ENCODE results near the gene CLRN2.

The CLRN2 gene

GRCh38 chr4:17511950-17512795 lies 2.8 kb upstream of the CLRN2 start, which contains the start of gene QDPR (continued):
- TF ChIP-seq ZXDB (tag by site-specific recombination; IDR thresholded peaks at IDR 0.05): peak; percentile 37; the same call in 1 of the 2 replicates

- Histone ChIP-seq H3K27ac (ENCODE audit: extremely low read depth, low read depth, low read length) (no peak overlapping the region), H3K9me3 (ENCODE audit: control insufficient read depth, insufficient read depth, low read depth, low read length) (no peaks in the 10 kb centered on the region), H3K4me1 (ENCODE audit: control insufficient read depth, insufficient read depth, low read length) (no peaks in the 10 kb centered on the region), H3K36me3 (ENCODE audit: control insufficient read depth in 2 of 2, insufficient read depth in 1 of 2, low read length in 2 of 2) (peaks cover 0 to 7% of the 10 kb centered on the region in 2 experiments; a peak in 1 of 3 replicates), H3K4me3 (ENCODE audit: low read depth, low read length) (no peak overlapping the region)
- TF ChIP-seq ZNF26 (tag by site-specific recombination; IDR thresholded peaks at IDR 0.05): no peak
- no peak for TF ChIP-seq EGR2 (tag by site-specific recombination; IDR thresholded peaks at IDR 0.05; ENCODE audit: low read depth)
- no peak for TF ChIP-seq BCL6B (tag by site-specific recombination; IDR thresholded peaks at IDR 0.05)
- no peak for TF ChIP-seq ZNF510 (tag by site-specific recombination; IDR thresholded peaks at IDR 0.05; ENCODE audit: insufficient replicate concordance)
- no peak for TF ChIP-seq ZNF274 (IDR thresholded peaks at IDR 0.05; ENCODE audit: low read length)
- TF ChIP-seq ZNF274 (tag by site-specific recombination; IDR thresholded peaks at IDR 0.05; ENCODE audit: borderline replicate concordance): no peak
- no peak for TF ChIP-seq ZBTB44 (tag by site-specific recombination; IDR thresholded peaks at IDR 0.05)
- no peak for TF ChIP-seq ZNF391 (tag by site-specific recombination; IDR thresholded peaks at IDR 0.05; ENCODE audit: borderline replicate concordance, low read depth)
- no peak for TF ChIP-seq ZNF473 (tag by site-specific recombination; IDR thresholded peaks at IDR 0.05)
- CTCF ChIA-PET: interaction anchor here (0.6 to 1.3 kb wide), 2 partner anchors 36 to 616 kb away, joined by 3 to 4 read pairs; no protein-coding TSS in a partner anchor
- POLR2A ChIA-PET: no interaction called here
These were observed 1.8 kb upstream of the CLRN2 start for GRCh38 chr4:17512973-17513665.

- POLR2A ChIA-PET: no interaction called here
- CTCF ChIA-PET: interaction anchor here (1.8 kb wide), 1 partner anchor 33 kb away, joined by 9 read pairs; no protein-coding TSS in a partner anchor
- no peak for TF ChIP-seq ZEB2 (tag by site-specific recombination; IDR thresholded peaks at IDR 0.05)
- TF ChIP-seq SCRT1 (tag by site-specific recombination; IDR thresholded peaks at IDR 0.05; ENCODE audit: borderline replicate concordance): no peak
- no peak for TF ChIP-seq MYNN (tag by site-specific recombination; IDR thresholded peaks at IDR 0.05; ENCODE audit: borderline replicate concordance)
- TF ChIP-seq ZNF211 (tag by site-specific recombination; IDR thresholded peaks at IDR 0.05; ENCODE audit: low read depth): no peak
- no peak for TF ChIP-seq ZNF654 (tag by site-specific recombination; IDR thresholded peaks at IDR 0.05; ENCODE audit: low read depth)
- no peak for TF ChIP-seq ZBTB44 (tag by site-specific recombination; IDR thresholded peaks at IDR 0.05)
- TF ChIP-seq SALL2 (tag by site-specific recombination; IDR thresholded peaks at IDR 0.05; ENCODE audit: borderline replicate concordance): no peak
- TF ChIP-seq ZNF768 (tag by site-specific recombination; IDR thresholded peaks at IDR 0.05): no peak
- no peak for TF ChIP-seq ZBTB10 (tag by site-specific recombination; IDR thresholded peaks at IDR 0.05)
- no peak for TF ChIP-seq ZNF239 (tag by site-specific recombination; IDR thresholded peaks at IDR 0.05)
These were observed 761 bp downstream of the CLRN2 start for GRCh38 chr4:17515445-17516407.

More at GRCh38 chr4:17515445-17516407, 761 bp downstream of the CLRN2 start:
- Histone ChIP-seq H3K4me3 (ENCODE audit: low read depth, low read length) (no peak overlapping the region), H3K27ac (ENCODE audit: extremely low read depth, low read depth, low read length) (no peak overlapping the region), H3K4me1 (ENCODE audit: control insufficient read depth, insufficient read depth, low read length) (no peaks in the 10 kb centered on the region), H3K36me3 (ENCODE audit: control insufficient read depth in 2 of 2, insufficient read depth in 1 of 2, low read length in 2 of 2) (no peaks in the 10 kb centered on the region), H3K9me3 (ENCODE audit: control insufficient read depth, insufficient read depth, low read depth, low read length) (no peaks in the 10 kb centered on the region)
